Heart right ventricle (tissue), 16 donors: ENCODE results near the gene MAGEB17. TPM values are rescaled to one million over a fixed set of nuclear protein-coding genes. Genes with fewer than 3 reads are reported as not detected.
"Not testable (repeated sequence)": the region's sequence is repeated elsewhere in the genome, so short reads cannot be mapped to it uniquely, and the experiment has no call there.

Source experiments
- ATAC-seq, 8 donors: fragments of 200-7000 bp; cut with Tn5 transposase; one replicate each; pipeline ENCODE4 v1.9.1; 2020; ENCODE audit warnings: mild to moderate bottlenecking in 8 of 8, moderate library complexity in 8 of 8, moderate number of reproducible peaks in 1 of 8
- DNase-seq, 2 donors: peaks; one replicate each; pipeline ENCODE4 v3.0.0-alpha.2; 2020
- H3K27ac ChIP-seq, 10 donors: fragments of 200-600 bp; sonication (generic) in 2 of 10; one replicate each; pipeline versions ENCODE4 v1.5.0 to v1.8.0; 2020 to 2022; ENCODE audit warnings: mild to moderate bottlenecking in 3 of 10
- H3K27me3 ChIP-seq, 7 donors: fragments of 200-600 bp; one replicate each; pipeline ENCODE4 v1.8.0; 2021 to 2022; ENCODE audit warnings: mild to moderate bottlenecking in 2 of 7
- H3K36me3 ChIP-seq, 9 donors: fragments of 200-600 bp; sonication (generic) in 1 of 9; one replicate each; pipeline versions ENCODE4 v1.5.0 to v1.8.0; 2020 to 2022; ENCODE audit warnings: mild to moderate bottlenecking in 2 of 9
- H3K4me1 ChIP-seq, 9 donors: fragments of 200-600 bp; sonication (generic) in 1 of 9; one replicate each; pipeline versions ENCODE4 v1.5.0 to v1.8.0; 2020 to 2022; ENCODE audit warnings: mild to moderate bottlenecking in 4 of 9
- H3K4me3 ChIP-seq, 10 donors: fragments of 200-600 bp; sonication (generic) in 2 of 10; one replicate each; pipeline versions ENCODE4 v1.5.0 to v1.8.0; 2020 to 2022; ENCODE audit warnings: mild to moderate bottlenecking in 7 of 10, moderate library complexity in 2 of 10
- H3K9me3 ChIP-seq, 11 donors: fragments of 200-600 bp in 10 of 11; sonication (generic) in 2 of 11; one replicate each; pipeline versions ENCODE4 v1.5.0 to v1.8.0; 2013 to 2022; ENCODE audit warnings: mild to moderate bottlenecking in 2 of 11, control low read depth in 1 of 11, moderate library complexity in 1 of 11
- WGBS, 2 donors: extraction: QIAGEN DNeasy Blood & Tissue Kit; methylation state at CpG; one replicate each; pipeline ENCODE4 v1.1.7; 2013; ENCODE audit warnings: inconsistent platforms in 1 of 2; 5-methylcytosine and 5-hydroxymethylcytosine counted together
- intact Hi-C, 10 donors: fragments of 100-400 bp; cut with DNase I; formaldehyde crosslinking; loops; one replicate each; pipeline versions ENCODE4 v1.11.1 to v1.14.2; 2022
- polyA plus RNA-seq, 2 donors: library from polyadenylated mRNA; stranded (reverse); fragments of 200-250 nt; gene quantifications; one replicate each; pipeline ENCODE4 v1.2.3, GENCODE V29; 2013
- total RNA-seq, 10 donors: library from RNA; stranded (reverse); fragmentation: NEBNext Ultra II Directional in 3 of 10; extraction: Animal tissue kit (Norgen Biotek cat#: 25700) in 3 of 10; gene quantifications; one replicate each; pipeline versions ENCODE4 v1.2.1 to v1.2.4, GENCODE V29; 2021 to 2023
- TF ChIP-seq, protein P1 (sequence below), 9 donors: fragments of 200-600 bp; sonication (generic) in 2 of 9; IDR thresholded peaks; one replicate each; pipeline versions ENCODE4 v1.5.0 to v1.8.0; 2021 to 2022; ENCODE audit warnings: antibody characterized with exemption in 9 of 9, mild to moderate bottlenecking in 5 of 9, moderate library complexity in 1 of 9
- donor health status: Arrhythmogenic right ventricular cardiomyopathy.
- donor health status: ischemic (EF 13 %, LVEDD 7.1; RV severe dilation, severe dysfunction).
- donor health status: healthy with polysubstance abuse.
- donor health status: DM: no; HTN: yes; CAD: no.
- donor health status: DM: no; HTN: no; CAD: no.
- donor health status: ischemic (EF 25% LVEDD 6.9; RV normal size, moderate dysfunction).
- donor health status: ischemic (EF 25% LVEDD 5.7; RV mildly dilated, moderate dysfunction).
- donor health status: healthy.
- donor health status: DM: yes; HTN: yes; CAD: no.
- donor health status: Ischemic cardiomyopathy.
- donor health status: ischemic (EF 35%, LVEDD 5.7; RV mildly dilated, moderate dysfunction).
- donor health status: nonischemic (EF 11% LVEDD 7.7; RV severe dilation, severe dysfunction).
- donor health status: DM: yes; HTN: yes; CAD: no.
- donor health status: PGD.
- donor health status: ischemic (EF 29% LVEDD 5.4; RV normal size, mild dysfunction).
- donor health status: nonischemic (EF 23%, LVEDD 6.1; RV moderate dilation, normal function).

MAGEB17 gene
- total and polyA plus RNA-seq, 12 donors, result 0.04 to 0.19 TPM; not detected in 10

GRCh38 chrX:16177260-16177659 lies 10.0 kb downstream of the MAGEB17 start:
- Histone ChIP-seq H3K27ac (no peak overlapping the region), H3K4me3 (no peak overlapping the region), H3K4me1 (no peaks in the 10 kb centered on the region), H3K27me3 (peaks cover 0 to 14% (median 0%) of the 10 kb centered on the region in 7 donors), H3K36me3 (no peaks in the 10 kb centered on the region), H3K9me3 (no peaks in the 10 kb centered on the region)
- ATAC-seq, result no peak
- 49 to 63% methylated on average over 2 of the region's 2 CpGs for WGBS, 2 donors
- intact Hi-C loops, result no loop called here
- TF ChIP-seq, protein P1, sequence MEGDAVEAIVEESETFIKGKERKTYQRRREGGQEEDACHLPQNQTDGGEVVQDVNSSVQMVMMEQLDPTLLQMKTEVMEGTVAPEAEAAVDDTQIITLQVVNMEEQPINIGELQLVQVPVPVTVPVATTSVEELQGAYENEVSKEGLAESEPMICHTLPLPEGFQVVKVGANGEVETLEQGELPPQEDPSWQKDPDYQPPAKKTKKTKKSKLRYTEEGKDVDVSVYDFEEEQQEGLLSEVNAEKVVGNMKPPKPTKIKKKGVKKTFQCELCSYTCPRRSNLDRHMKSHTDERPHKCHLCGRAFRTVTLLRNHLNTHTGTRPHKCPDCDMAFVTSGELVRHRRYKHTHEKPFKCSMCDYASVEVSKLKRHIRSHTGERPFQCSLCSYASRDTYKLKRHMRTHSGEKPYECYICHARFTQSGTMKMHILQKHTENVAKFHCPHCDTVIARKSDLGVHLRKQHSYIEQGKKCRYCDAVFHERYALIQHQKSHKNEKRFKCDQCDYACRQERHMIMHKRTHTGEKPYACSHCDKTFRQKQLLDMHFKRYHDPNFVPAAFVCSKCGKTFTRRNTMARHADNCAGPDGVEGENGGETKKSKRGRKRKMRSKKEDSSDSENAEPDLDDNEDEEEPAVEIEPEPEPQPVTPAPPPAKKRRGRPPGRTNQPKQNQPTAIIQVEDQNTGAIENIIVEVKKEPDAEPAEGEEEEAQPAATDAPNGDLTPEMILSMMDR (IDR thresholded peaks at IDR 0.05), result no peak
- no peak for DNase-seq

- ATAC-seq, intact Hi-C loops, H3K4me1 ChIP-seq, H3K27ac ChIP-seq, DNase-seq, H3K9me3 ChIP-seq, H3K36me3 ChIP-seq, H3K4me3 ChIP-seq, H3K27me3 ChIP-seq: not testable (repeated sequence)
- WGBS, 2 donors, result 63 to 69% methylated on average over 6 to 8 of the region's 10 CpGs
These were observed 16.6 kb downstream of the MAGEB17 start for GRCh38 chrX:16183843-16184242.

- intact Hi-C loops, result no loop called here
- Histone ChIP-seq H3K9me3 (no peaks in the 10 kb centered on the region), H3K4me3 (no peak overlapping the region), H3K27me3 (peaks cover 0 to 14% (median 0%) of the 10 kb centered on the region in 7 donors), H3K27ac (no peak overlapping the region), H3K36me3 (no peaks in the 10 kb centered on the region), H3K4me1 (no peaks in the 10 kb centered on the region)
- 42 to 79% methylated on average over 2 of the region's 2 CpGs for WGBS, 2 donors
- ATAC-seq (no peak), DNase-seq (no peak)
- TF ChIP-seq, protein P1 (IDR thresholded peaks at IDR 0.05), result no peak
These were observed 18.4 kb downstream of the MAGEB17 start for GRCh38 chrX:16185725-16186136.

GRCh38 chrX:16186380-16187007 lies 19.2 kb downstream of the MAGEB17 start:
- Histone ChIP-seq H3K4me1 (no peaks in the 10 kb centered on the region), H3K36me3 (no peaks in the 10 kb centered on the region), H3K27ac (no peak overlapping the region), H3K9me3 (no peaks in the 10 kb centered on the region), H3K27me3 (peaks cover 0 to 14% (median 0%) of the 10 kb centered on the region in 7 donors), H3K4me3 (no peak overlapping the region)
- intact Hi-C loops, result no loop called here
- ATAC-seq (no peak), DNase-seq (no peak)
- 49 to 55% methylated on average over 3 of the region's 3 CpGs for WGBS, 2 donors
- TF ChIP-seq, protein P1 (IDR thresholded peaks at IDR 0.05), result no peak

DNA sequence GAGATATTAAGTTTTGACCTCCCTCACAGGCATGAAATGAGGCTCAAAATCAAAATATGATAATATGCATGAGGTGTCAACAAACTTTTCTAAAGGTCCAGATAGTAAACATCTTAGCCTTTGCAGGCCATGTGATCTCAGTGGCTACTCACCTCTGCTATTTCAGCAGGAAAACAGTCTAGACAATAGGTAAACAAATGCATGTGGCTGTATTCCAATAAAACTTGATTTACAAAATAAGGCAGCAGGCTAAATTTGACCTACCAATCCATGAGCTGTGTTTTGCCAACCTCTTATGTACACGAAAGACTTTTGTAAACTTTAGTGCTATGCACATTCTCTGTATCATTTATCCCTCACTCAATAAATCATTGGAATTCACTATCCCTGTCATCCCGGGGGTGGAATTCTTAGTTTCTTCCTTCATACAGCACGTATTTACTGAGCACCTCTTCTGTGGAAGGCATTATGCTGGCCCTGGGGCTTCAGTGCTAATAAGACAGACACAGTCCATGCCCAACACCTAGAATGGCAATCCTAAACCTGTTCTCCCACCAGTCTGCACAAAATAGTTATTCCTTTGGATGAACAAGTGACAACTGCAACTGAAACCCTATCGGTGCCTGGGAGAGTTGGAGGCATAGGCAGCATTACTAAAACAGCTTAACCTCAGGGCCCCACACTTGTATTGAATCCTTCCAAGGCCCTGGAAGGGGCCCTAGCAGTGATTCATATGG lies 19.9 kb downstream of the MAGEB17 start:
- intact Hi-C loops, result no loop called here
- no peak overlapping the region for H3K27ac ChIP-seq
- peaks cover 0 to 19% (median 0%) of the 10 kb centered on the region in 7 donors for H3K27me3 ChIP-seq
- no peaks in the 10 kb centered on the region for H3K36me3 ChIP-seq
- TF ChIP-seq, protein P1 (IDR thresholded peaks at IDR 0.05), result no peak
- no peak overlapping the region for H3K4me3 ChIP-seq
- 63 to 75% methylated on average over 4 of the region's 4 CpGs for WGBS, 2 donors
- ATAC-seq (no peak), DNase-seq (no peak)
- no peaks in the 10 kb centered on the region for H3K4me1 ChIP-seq
- H3K9me3 ChIP-seq, result no peaks in the 10 kb centered on the region
